ENCODE data around the gene C12orf57. TPM values are rescaled to one million over a fixed set of nuclear protein-coding genes. Genes with fewer than 3 reads are reported as not detected.

The C12orf57 gene
- total and polyA plus RNA-seq, 7 experiments from 2014 or later = 148 to 592 (median 394) TPM

GRCh38 chr12:6959058-6959804 is 15.4 kb downstream of the C12orf57 start:
- CTCF ChIA-PET = interaction anchor here (2.2 to 11.1 kb wide), 2 partner anchors 11 to 21 kb away, joined by 11 to 460 read pairs; partner anchors contain the start of genes C12orf57, PTPN6 and RNU7-1
- Histone ChIP-seq H3K27ac (ENCODE audit: low read depth, low read length) (peak overlapping the region; percentile 95), H3K9me3 (ENCODE audit: control insufficient read depth in 2 of 3, low read length in 3 of 3) (no peaks in the 10 kb centered on the region), H3K4me1 (ENCODE audit: control insufficient read depth in 2 of 2, insufficient read depth in 2 of 2, low read length in 2 of 2) (peaks cover 84 to 91% of the 10 kb centered on the region in 2 donors), H3K27me3 (ENCODE audit: control insufficient read depth in 2 of 2, insufficient read depth in 2 of 2, low read length in 2 of 2) (no peaks in the 10 kb centered on the region), H3K36me3 (ENCODE audit: control insufficient read depth in 2 of 3, insufficient read depth in 3 of 3, low read length in 3 of 3) (peaks cover 5 to 52% (median 20%) of the 10 kb centered on the region in 3 experiments), H3K4me3 (ENCODE audit: low read length) (peak overlapping the region; percentile 65)
- H3K27ac Mint-ChIP-seq = peak overlapping the region; percentile 96 to 100 (median 99)
- H3K36me3 Mint-ChIP-seq = peaks cover 10 to 39% (median 21%) of the 10 kb centered on the region in 5 donors
- POLR2A ChIA-PET = interaction anchor here (0.7 to 13.5 kb wide), 11 partner anchors 10 to 680 kb away, joined by 3 to 1270 read pairs (median 7); partner anchors contain the start of genes C12orf57, CDCA3, EMG1 and ENO2
- peaks cover 58 to 86% (median 77%) of the 10 kb centered on the region in 7 donors for H3K4me1 Mint-ChIP-seq
- peak; percentile 55 to 86 (median 82) for DNase-seq
- peak; percentile 73 for ATAC-seq
- H3K9me3 Mint-ChIP-seq = no peaks in the 10 kb centered on the region
- H3K27me3 Mint-ChIP-seq = no peaks in the 10 kb centered on the region
- peak overlapping the region; percentile 89 to 99 (median 93) for H3K4me3 Mint-ChIP-seq
- intact Hi-C loops (cut with micrococcal nuclease) = loop anchor here (10.0 kb wide), 2 partner anchors 194 to 354 kb away; partner anchors contain the start of genes CHD4 (in 1 of the 2) and PTMS (in 1 of the 2)

- Histone ChIP-seq H3K4me3 (ENCODE audit: low read length) (peak overlapping the region; percentile 65), H3K27ac (ENCODE audit: low read depth, low read length) (peak overlapping the region; percentile 95), H3K27me3 (ENCODE audit: control insufficient read depth in 2 of 2, insufficient read depth in 2 of 2, low read length in 2 of 2) (no peaks in the 10 kb centered on the region), H3K9me3 (ENCODE audit: control insufficient read depth in 2 of 3, low read length in 3 of 3) (no peaks in the 10 kb centered on the region), H3K36me3 (ENCODE audit: control insufficient read depth in 2 of 3, insufficient read depth in 3 of 3, low read length in 3 of 3) (peaks cover 5 to 47% (median 20%) of the 10 kb centered on the region in 3 experiments), H3K4me1 (ENCODE audit: control insufficient read depth in 2 of 2, insufficient read depth in 2 of 2, low read length in 2 of 2) (peaks cover 81 to 91% of the 10 kb centered on the region in 2 donors)
- peaks cover 51 to 86% (median 77%) of the 10 kb centered on the region in 7 donors for H3K4me1 Mint-ChIP-seq
- ChIA-PET POLR2A (interaction anchor here (0.7 to 13.5 kb wide), 11 partner anchors 9 to 680 kb away, joined by 3 to 1270 read pairs (median 8); partner anchors contain the start of genes C12orf57, CDCA3, EMG1 and ENO2), CTCF (interaction anchor here (0.9 to 11.1 kb wide), 5 partner anchors 12 to 87 kb away, joined by 3 to 460 read pairs (median 8); partner anchors contain the start of genes C12orf57, PTPN6, RNU7-1 and SPSB2)
- peaks cover 10 to 36% (median 21%) of the 10 kb centered on the region in 5 donors for H3K36me3 Mint-ChIP-seq
- H3K4me3 Mint-ChIP-seq = peak overlapping the region; percentile 80 to 99 (median 93)
- H3K9me3 Mint-ChIP-seq = no peaks in the 10 kb centered on the region
- no peaks in the 10 kb centered on the region for H3K27me3 Mint-ChIP-seq
- H3K27ac Mint-ChIP-seq = peak overlapping the region; percentile 96 to 100 (median 99)
- intact Hi-C loops (cut with micrococcal nuclease) = loop anchor here (10.0 kb wide), 2 partner anchors 195 to 355 kb away; partner anchors contain the start of genes CHD4 (in 1 of the 2) and PTMS (in 1 of the 2)
- ATAC-seq (no peak), DNase-seq (no peak)
Observed at GRCh38 chr12:6959805-6960592, 16.2 kb downstream of the C12orf57 start.

GRCh38 chr12:6960593-6961277 is 16.9 kb downstream of the C12orf57 start:
- ATAC-seq (peak; percentile 11), DNase-seq (peak in 2 of 9 donors; percentile 39 to 46)
- intact Hi-C loops (cut with micrococcal nuclease) = loop anchor here (1.0 kb wide), 5 partner anchors 7 to 36 kb away; partner anchors contain the start of genes C12orf57 (in 2 of the 2), EMG1 (in 1 of the 2) and PHB2 (in 1 of the 2)
- CTCF ChIA-PET = interaction anchor here (0.9 to 11.1 kb wide), 6 partner anchors 13 to 88 kb away, joined by 3 to 460 read pairs (median 4); partner anchors contain the start of genes C12orf57, PTPN6, RNU7-1 and SPSB2
- Histone ChIP-seq H3K36me3 (ENCODE audit: control insufficient read depth in 2 of 3, insufficient read depth in 3 of 3, low read length in 3 of 3) (peaks cover 8 to 45% (median 21%) of the 10 kb centered on the region in 3 experiments), H3K4me3 (ENCODE audit: low read length) (peak overlapping the region; percentile 18), H3K27ac (ENCODE audit: low read depth, low read length) (peak overlapping the region; percentile 95), H3K9me3 (ENCODE audit: control insufficient read depth in 2 of 3, low read length in 3 of 3) (no peaks in the 10 kb centered on the region), H3K4me1 (ENCODE audit: control insufficient read depth in 2 of 2, insufficient read depth in 2 of 2, low read length in 2 of 2) (peaks cover 78 to 85% of the 10 kb centered on the region in 2 donors), H3K27me3 (ENCODE audit: control insufficient read depth in 2 of 2, insufficient read depth in 2 of 2, low read length in 2 of 2) (no peaks in the 10 kb centered on the region)
- POLR2A ChIA-PET = interaction anchor here (0.9 to 13.5 kb wide), 10 partner anchors 8 to 147 kb away, joined by 3 to 1270 read pairs (median 10); partner anchors contain the start of genes C12orf57, CDCA3, EMG1 and ENO2
- H3K27ac Mint-ChIP-seq = peak overlapping the region; percentile 96 to 100 (median 98)
- H3K4me3 Mint-ChIP-seq = peak overlapping the region; percentile 66 to 99 (median 84)
- no peaks in the 10 kb centered on the region for H3K27me3 Mint-ChIP-seq
- peaks cover 52 to 84% (median 77%) of the 10 kb centered on the region in 7 donors for H3K4me1 Mint-ChIP-seq
- H3K9me3 Mint-ChIP-seq = no peaks in the 10 kb centered on the region
- peaks cover 10 to 37% (median 25%) of the 10 kb centered on the region in 5 donors for H3K36me3 Mint-ChIP-seq

- intact Hi-C loops (cut with micrococcal nuclease) = loop anchor here (1.0 kb wide), 5 partner anchors 8 to 37 kb away; partner anchors contain the start of genes C12orf57 (in 2 of the 2), EMG1 (in 1 of the 2) and PHB2 (in 1 of the 2)
- H3K27me3 ChIP-seq (ENCODE audit: control insufficient read depth in 2 of 2, insufficient read depth in 2 of 2, low read length in 2 of 2) = no peaks in the 10 kb centered on the region
- Mint-ChIP-seq H3K9me3 (no peaks in the 10 kb centered on the region), H3K36me3 (peaks cover 12 to 35% (median 26%) of the 10 kb centered on the region in 5 donors), H3K27ac (peak overlapping the region; percentile 96 to 100 (median 98)), H3K4me3 (peak overlapping the region; percentile 66 to 99 (median 84)), H3K4me1 (peaks cover 52 to 79% (median 74%) of the 10 kb centered on the region in 7 donors), H3K27me3 (no peaks in the 10 kb centered on the region)
- H3K4me1 ChIP-seq (ENCODE audit: control insufficient read depth in 2 of 2, insufficient read depth in 2 of 2, low read length in 2 of 2) = peaks cover 72 to 79% of the 10 kb centered on the region in 2 donors
- H3K4me3 ChIP-seq (ENCODE audit: low read length) = peak overlapping the region; percentile 18
- no peaks in the 10 kb centered on the region for H3K9me3 ChIP-seq (ENCODE audit: control insufficient read depth in 2 of 3, low read length in 3 of 3)
- POLR2A ChIA-PET = interaction anchor here (0.5 to 13.5 kb wide), 11 partner anchors 8 to 147 kb away, joined by 3 to 1270 read pairs (median 9); partner anchors contain the start of genes C12orf57, CDCA3, EMG1 and ENO2
- peak overlapping the region; percentile 95 for H3K27ac ChIP-seq (ENCODE audit: low read depth, low read length)
- CTCF ChIA-PET = interaction anchor here (0.9 to 11.1 kb wide), 6 partner anchors 14 to 38 kb away, joined by 3 to 460 read pairs (median 4); partner anchors contain the start of genes C12orf57, PTPN6 and RNU7-1
- peaks cover 14 to 45% (median 17%) of the 10 kb centered on the region in 3 experiments for H3K36me3 ChIP-seq (ENCODE audit: control insufficient read depth in 2 of 3, insufficient read depth in 3 of 3, low read length in 3 of 3)
- ATAC-seq (peak; percentile 83), DNase-seq (peak; percentile 61 to 94 (median 75))
Observed at GRCh38 chr12:6961278-6961694, 17.5 kb downstream of the C12orf57 start.

GRCh38 chr12:6961695-6962284 is 18.0 kb downstream of the C12orf57 start:
- intact Hi-C loops (cut with micrococcal nuclease) = loop anchor here (1.0 kb wide), 5 partner anchors 8 to 37 kb away; partner anchors contain the start of genes C12orf57 (in 2 of the 2), EMG1 (in 1 of the 2) and PHB2 (in 1 of the 2)
- POLR2A ChIA-PET = interaction anchor here (0.5 to 13.5 kb wide), 12 partner anchors 7 to 146 kb away, joined by 3 to 1270 read pairs (median 8); partner anchors contain the start of genes C12orf57, CDCA3, EMG1 and ENO2
- CTCF ChIA-PET = interaction anchor here (0.9 to 11.1 kb wide), 6 partner anchors 14 to 38 kb away, joined by 3 to 460 read pairs (median 4); partner anchors contain the start of genes C12orf57, PTPN6 and RNU7-1
- Histone ChIP-seq H3K27ac (ENCODE audit: low read depth, low read length) (peak overlapping the region; percentile 95), H3K27me3 (ENCODE audit: control insufficient read depth in 2 of 2, insufficient read depth in 2 of 2, low read length in 2 of 2) (no peaks in the 10 kb centered on the region), H3K9me3 (ENCODE audit: control insufficient read depth in 2 of 3, low read length in 3 of 3) (no peaks in the 10 kb centered on the region), H3K4me1 (ENCODE audit: control insufficient read depth in 2 of 2, insufficient read depth in 2 of 2, low read length in 2 of 2) (peaks cover 67 to 74% of the 10 kb centered on the region in 2 donors), H3K36me3 (ENCODE audit: control insufficient read depth in 2 of 3, insufficient read depth in 3 of 3, low read length in 3 of 3) (peaks cover 12 to 45% (median 19%) of the 10 kb centered on the region in 3 experiments), H3K4me3 (ENCODE audit: low read length) (peak overlapping the region; percentile 18)
- Mint-ChIP-seq H3K4me3 (peak overlapping the region; percentile 66 to 99 (median 84)), H3K4me1 (peaks cover 47 to 74% (median 70%) of the 10 kb centered on the region in 7 donors), H3K36me3 (peaks cover 14 to 35% (median 29%) of the 10 kb centered on the region in 5 donors), H3K9me3 (no peaks in the 10 kb centered on the region), H3K27me3 (no peaks in the 10 kb centered on the region), H3K27ac (peak overlapping the region; percentile 96 to 100 (median 98))
- ATAC-seq = peak; percentile 8
- DNase-seq = peak in 2 of 9 donors; percentile 26 to 54

Data from naive thymus-derived CD4-positive, alpha-beta T cell (primary cell).